ENCODE results near the gene NRXN3. TPM values are rescaled to one million over a fixed set of nuclear protein-coding genes. Genes with fewer than 3 reads are reported as not detected.

NRXN3 gene
- total RNA-seq, 1 experiment from 2014 or later, result not detected

GRCh38 chr14:79698298-79698711, 1528.1 kb downstream of the NRXN3 start:
- intact Hi-C loops (cut with micrococcal nuclease), result no loop called here
- H3K9ac ChIP-seq (ENCODE audit: low read length), result no peak overlapping the region
- no peaks in the 10 kb centered on the region for H3K36me3 ChIP-seq (ENCODE audit: control insufficient read depth in 1 of 2, insufficient read depth in 2 of 2, low read length in 2 of 2)
- ChIA-PET RAD21 (ENCODE audit: low non-redundant PET in 1 of 2, low total read pairs in 2 of 2, uncharacterized antibody in 2 of 2, unreplicated experiment in 2 of 2) (no interaction called here), POLR2A (no interaction called here), CTCF (no interaction called here)
- H3K27me3 ChIP-seq (ENCODE audit: insufficient read depth, low read length), result no peaks in the 10 kb centered on the region
- H3K9me2 ChIP-seq (ENCODE audit: insufficient read depth), result no peaks in the 10 kb centered on the region
- TF ChIP-seq CTCF (IDR thresholded peaks at IDR 0.05 in 2 of 3, conservative IDR thresholded peaks at IDR 0.05 in 1 of 3; ENCODE audit: borderline replicate concordance in 1 of 3, insufficient read depth in 1 of 3, low read depth in 2 of 3, low read length in 2 of 3), result no peak
- no peak for TF ChIP-seq FOSL1 (IDR thresholded peaks at IDR 0.05; ENCODE audit: low read depth)
- no peak for TF ChIP-seq REST (IDR thresholded peaks at IDR 0.05; ENCODE audit: low read depth)
- TF ChIP-seq ZFX (IDR thresholded peaks at IDR 0.05), result no peak
- TF ChIP-seq ZNF274 (IDR thresholded peaks at IDR 0.05; ENCODE audit: low read depth, low read length), result no peak
- TF ChIP-seq SP1 (IDR thresholded peaks at IDR 0.05; ENCODE audit: low read depth), result no peak
- no peak for TF ChIP-seq ATF3 (IDR thresholded peaks at IDR 0.05)
- no peak for TF ChIP-seq SIN3A (IDR thresholded peaks at IDR 0.05; ENCODE audit: low read depth)
- no peak overlapping the region for H2AFZ ChIP-seq (ENCODE audit: low read depth, low read length, poor library complexity, severe bottlenecking)
- H3K79me2 ChIP-seq (ENCODE audit: insufficient read depth, low read length), result no peaks in the 10 kb centered on the region
- DNase-seq (ENCODE audit: low read depth, low spot score), result no peak
- no peak for ATAC-seq
- no peak overlapping the region for H3K4me2 ChIP-seq (ENCODE audit: low read length)
- H3K4me3 ChIP-seq (replicated peaks in 1 of 2; ENCODE audit: low read depth in 1 of 2, low read length in 2 of 2), result no peak overlapping the region
- peaks cover 17 to 24% of the 10 kb centered on the region in 2 experiments; a peak in 2 of 4 replicates for H3K9me3 ChIP-seq (ENCODE audit: control insufficient read depth in 1 of 2, insufficient read depth in 1 of 2, low read depth in 1 of 2, low read length in 2 of 2)
- no TSS peak for BruUV-seq (replicated peaks)
- H3K27ac ChIP-seq (ENCODE audit: low read depth, low read length), result no peak overlapping the region
- no peaks in the 10 kb centered on the region for H4K20me1 ChIP-seq (ENCODE audit: insufficient read depth)
- no peaks in the 10 kb centered on the region for H3K4me1 ChIP-seq (ENCODE audit: control insufficient read depth in 1 of 2, insufficient read depth in 2 of 2, low read length in 2 of 2)

Data from HCT116 (cell line).